Occipital lobe (tissue), 2 donors: ENCODE measurements around the gene TMEM131L. TPM values are rescaled to one million over a fixed set of nuclear protein-coding genes. Genes with fewer than 3 reads are reported as not detected.
"Not testable (repeated sequence)": the region's sequence is repeated elsewhere in the genome, so short reads cannot be mapped to it uniquely, and the experiment has no call there.

Experiments used
- DNase-seq: peaks from one replicate; lab custom pipeline; 2025; lab: John Stamatoyannopoulos, UW
- total RNA-seq: library from RNA; depleted of rRNA; stranded (reverse); fragments of >200 nt; gene quantifications from one replicate; pipeline ENCODE4 v1.2.3, GENCODE V29; 2014

TMEM131L gene
- total RNA-seq, 1 donor from 2014 or later, result 48.7 TPM

- no peak for DNase-seq
These were observed 18.0 kb upstream of the TMEM131L start for GRCh38 chr4:153448003-153448731.

- DNase-seq, result no peak
These were observed 16.8 kb upstream of the TMEM131L start for GRCh38 chr4:153449338-153449737.

GRCh38 chr4:153450544-153450917 is 15.6 kb upstream of the TMEM131L start:
- DNase-seq, result no peak

GRCh38 chr4:153451145-153451544 is 15.0 kb upstream of the TMEM131L start:
- not testable (repeated sequence) for DNase-seq

GRCh38 chr4:153451911-153452657 is 14.1 kb upstream of the TMEM131L start:
- no peak for DNase-seq

- no peak for DNase-seq
These were observed 13.3 kb upstream of the TMEM131L start for GRCh38 chr4:153452658-153453378.

GRCh38 chr4:153453402-153453801 is 12.8 kb upstream of the TMEM131L start:
- no peak for DNase-seq

GRCh38 chr4:153458969-153459368 is 7.2 kb upstream of the TMEM131L start:
- no peak for DNase-seq

- not testable (repeated sequence) for DNase-seq
These were observed 4.6 kb upstream of the TMEM131L start for GRCh38 chr4:153461549-153461948.

GRCh38 chr4:153464068-153464467 is 2.1 kb upstream of the TMEM131L start:
- DNase-seq, result no peak

- no peak for DNase-seq
These were observed 1.0 kb upstream of the TMEM131L start for GRCh38 chr4:153465140-153465539.

GRCh38 chr4:153465615-153466080 is 512 bp upstream of the TMEM131L start:
- DNase-seq, result peak; percentile 35

GRCh38 chr4:153466949-153467896 is 1.1 kb downstream of the TMEM131L start:
- no peak for DNase-seq

- no peak for DNase-seq
These were observed 1.7 kb downstream of the TMEM131L start for GRCh38 chr4:153467897-153468262.

GRCh38 chr4:153468587-153468986 is 2.4 kb downstream of the TMEM131L start:
- DNase-seq, result no peak

- no peak for DNase-seq
These were observed 2.9 kb downstream of the TMEM131L start for GRCh38 chr4:153469031-153469430.

- not testable (repeated sequence) for DNase-seq
These were observed 5.0 kb downstream of the TMEM131L start for GRCh38 chr4:153471071-153471697.

- DNase-seq, result no peak
These were observed 5.5 kb downstream of the TMEM131L start for GRCh38 chr4:153471698-153472093.

- DNase-seq, result no peak
These were observed 6.2 kb downstream of the TMEM131L start for GRCh38 chr4:153472122-153473037.
